Panc1 (cell line): ENCODE data around the gene AGFG1.

ENCODE experiments used
- CTCF ChIP-seq: fragments of 450-650 bp; IDR thresholded peaks from 2 replicates; pipeline ENCODE4 v1.5.1; 2017; ENCODE audit warnings: mild to moderate bottlenecking
- REST ChIP-seq, 2 experiments: IDR thresholded peaks; 2 replicates each; pipeline ENCODE4 v1.6.1; 2011 to 2012; ENCODE audit warnings: low read depth in 2 of 2, control low read depth in 1 of 2, low read length in 1 of 2, mild to moderate bottlenecking in 1 of 2, moderate library complexity in 1 of 2; ENCODE audit not compliant: insufficient read depth in 1 of 2

GRCh38 chr2:227576812-227577211, 104.9 kb downstream of the AGFG1 start:
- no peak for TF ChIP-seq CTCF
- no peak for TF ChIP-seq REST (IDR thresholded peaks at IDR 0.05; ENCODE audit: insufficient read depth in 1 of 2, low read depth in 2 of 2, low read length in 1 of 2)
